ENCODE results near the gene PCDHGA6.
"Not testable (repeated sequence)": the region's sequence is repeated elsewhere in the genome, so short reads cannot be mapped to it uniquely, and the experiment has no call there.

PCDHGA6 gene

DNA sequence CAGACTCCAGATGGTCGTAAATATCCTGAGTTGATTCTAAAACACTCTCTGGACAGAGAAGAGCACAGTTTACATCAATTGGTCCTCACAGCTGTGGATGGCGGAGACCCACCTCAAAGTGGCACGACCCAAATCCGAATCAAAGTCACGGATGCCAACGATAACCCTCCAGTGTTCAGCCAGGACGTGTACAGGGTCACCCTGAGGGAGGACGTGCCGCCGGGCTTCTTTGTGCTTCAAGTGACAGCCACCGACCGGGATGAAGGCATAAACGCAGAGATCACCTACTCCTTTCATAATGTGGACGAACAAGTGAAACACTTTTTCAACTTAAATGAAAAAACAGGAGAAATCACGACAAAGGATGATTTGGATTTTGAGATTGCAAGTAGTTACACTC is 13.0 kb upstream of the PCDHGA6 start:
- DNase-seq = no peak

DNA sequence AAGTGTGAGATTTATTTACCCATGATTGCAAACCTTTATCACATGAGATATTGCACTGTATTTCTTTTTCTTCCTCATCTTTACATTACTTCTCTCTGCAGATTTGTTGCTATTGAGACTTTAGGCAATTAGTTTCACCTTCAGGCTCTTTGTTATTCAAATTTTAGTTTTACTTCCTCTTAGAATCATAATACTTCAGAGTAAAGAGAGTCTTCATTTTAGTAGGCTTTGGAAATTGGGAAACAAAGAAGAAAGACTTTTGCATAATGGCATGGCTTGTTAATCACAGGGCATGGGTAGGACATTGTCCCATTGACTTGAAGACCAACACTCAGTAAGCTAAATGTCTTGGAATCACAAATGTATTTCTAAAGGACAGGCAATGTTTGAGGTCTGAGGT is 11.0 kb upstream of the PCDHGA6 start:
- DNase-seq = no peak

DNA sequence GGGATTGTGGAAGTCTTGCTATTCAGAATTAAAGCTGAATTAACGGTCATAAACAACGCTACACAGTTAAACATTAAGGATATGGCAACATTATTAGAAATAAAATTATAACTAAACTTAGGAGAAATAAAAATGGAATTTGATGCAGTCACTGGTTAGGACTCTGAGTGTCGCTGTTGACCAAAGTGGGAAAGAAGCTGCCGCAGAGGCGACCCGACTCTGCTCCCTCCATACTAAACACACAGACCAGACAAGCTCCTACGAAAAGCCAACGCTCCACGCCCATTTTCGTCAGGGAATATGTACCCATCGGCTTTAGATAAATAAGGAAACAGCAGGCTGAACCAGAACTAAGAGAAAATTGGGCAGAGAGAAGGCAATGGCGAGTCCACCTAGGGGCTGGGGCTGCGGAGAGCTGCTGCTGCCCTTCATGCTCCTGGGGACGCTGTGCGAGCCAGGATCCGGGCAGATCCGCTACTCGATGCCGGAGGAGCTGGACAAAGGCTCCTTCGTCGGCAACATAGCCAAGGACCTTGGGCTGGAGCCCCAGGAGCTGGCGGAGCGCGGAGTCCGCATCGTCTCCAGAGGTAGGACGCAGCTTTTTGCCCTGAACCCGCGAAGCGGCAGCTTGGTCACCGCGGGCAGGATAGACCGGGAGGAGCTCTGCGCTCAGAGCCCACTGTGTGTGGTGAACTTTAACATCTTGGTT is 9.6 kb upstream of the PCDHGA6 start, which contains the start of gene PCDHGA5:
Gene PCDHGA5 (plus strand): TSS at position 211 of the 709 bp plus-strand sequence. CDS start 169 bp downstream, at position 380.
- DNase-seq = no peak

DNA sequence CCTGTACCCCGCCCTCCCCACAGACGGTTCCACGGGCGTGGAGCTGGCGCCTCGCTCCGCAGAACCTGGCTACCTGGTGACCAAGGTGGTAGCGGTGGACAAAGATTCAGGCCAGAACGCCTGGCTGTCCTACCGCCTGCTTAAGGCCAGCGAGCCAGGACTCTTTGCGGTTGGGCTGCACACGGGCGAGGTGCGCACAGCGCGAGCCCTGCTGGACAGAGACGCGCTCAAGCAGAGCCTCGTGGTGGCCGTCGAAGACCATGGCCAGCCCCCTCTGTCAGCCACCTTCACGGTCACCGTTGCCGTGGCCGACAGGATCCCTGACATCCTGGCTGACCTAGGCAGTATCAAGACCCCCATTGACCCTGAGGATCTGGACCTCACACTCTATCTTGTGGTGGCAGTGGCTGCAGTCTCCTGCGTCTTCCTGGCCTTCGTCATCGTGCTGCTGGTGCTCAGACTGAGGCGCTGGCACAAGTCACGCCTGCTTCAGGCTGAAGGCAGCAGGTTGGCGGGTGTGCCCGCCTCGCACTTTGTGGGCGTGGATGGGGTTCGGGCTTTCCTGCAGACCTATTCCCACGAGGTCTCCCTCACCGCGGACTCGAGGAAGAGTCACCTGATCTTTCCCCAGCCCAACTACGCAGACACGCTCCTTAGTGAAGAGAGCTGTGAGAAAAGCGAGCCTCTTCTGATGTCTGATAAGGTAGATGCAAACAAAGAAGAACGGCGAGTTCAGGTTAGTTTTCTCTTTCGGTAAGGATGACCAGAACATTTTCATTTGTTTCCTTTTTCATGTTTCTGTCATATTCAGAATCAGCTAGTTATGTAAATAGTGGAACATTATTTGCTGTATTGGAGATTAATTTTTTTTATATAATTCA is 7.4 kb upstream of the PCDHGA6 start:
- DNase-seq = no peak

DNA sequence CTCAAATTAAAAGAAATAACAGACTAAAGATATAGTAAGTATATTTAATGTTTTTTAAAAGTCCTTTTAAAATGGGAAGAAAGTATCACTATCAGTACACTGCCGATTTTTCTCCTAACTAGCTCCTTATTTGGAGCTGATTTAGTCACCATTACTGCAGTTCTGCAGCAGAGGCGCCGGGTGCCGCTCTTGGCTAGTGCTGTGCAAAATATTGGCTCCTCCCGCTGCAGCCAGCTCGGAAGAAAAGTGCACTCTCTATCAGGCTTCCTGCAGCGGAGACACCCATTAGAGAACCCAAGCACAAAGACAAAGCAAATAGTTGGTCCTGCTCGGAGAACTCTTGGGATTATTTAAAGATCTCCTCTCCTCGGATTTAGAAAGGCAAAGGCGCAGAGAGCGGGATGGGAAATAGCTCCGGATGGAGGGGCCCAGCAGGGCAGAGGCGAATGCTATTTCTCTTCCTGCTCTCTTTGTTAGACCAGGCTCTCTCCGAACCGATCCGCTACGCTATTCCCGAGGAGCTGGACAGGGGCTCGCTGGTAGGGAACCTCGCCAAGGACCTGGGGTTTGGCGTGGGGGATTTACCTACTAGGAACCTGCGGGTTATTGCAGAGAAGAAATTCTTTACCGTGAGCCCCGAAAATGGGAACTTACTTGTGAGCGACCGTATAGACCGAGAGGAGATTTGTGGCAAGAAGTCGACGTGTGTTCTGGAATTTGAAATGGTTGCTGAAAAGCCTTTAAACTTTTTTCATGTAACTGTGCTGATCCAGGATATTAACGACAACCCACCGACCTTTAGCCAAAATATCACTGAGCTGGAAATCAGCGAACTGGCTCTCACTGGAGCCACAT is 3.5 kb upstream of the PCDHGA6 start, which contains the start of gene PCDHGB3:
Gene PCDHGB3 (plus strand): TSS at position 249 of the 855 bp plus-strand sequence. CDS start 153 bp downstream, at position 402.
- DNase-seq = no peak

DNA sequence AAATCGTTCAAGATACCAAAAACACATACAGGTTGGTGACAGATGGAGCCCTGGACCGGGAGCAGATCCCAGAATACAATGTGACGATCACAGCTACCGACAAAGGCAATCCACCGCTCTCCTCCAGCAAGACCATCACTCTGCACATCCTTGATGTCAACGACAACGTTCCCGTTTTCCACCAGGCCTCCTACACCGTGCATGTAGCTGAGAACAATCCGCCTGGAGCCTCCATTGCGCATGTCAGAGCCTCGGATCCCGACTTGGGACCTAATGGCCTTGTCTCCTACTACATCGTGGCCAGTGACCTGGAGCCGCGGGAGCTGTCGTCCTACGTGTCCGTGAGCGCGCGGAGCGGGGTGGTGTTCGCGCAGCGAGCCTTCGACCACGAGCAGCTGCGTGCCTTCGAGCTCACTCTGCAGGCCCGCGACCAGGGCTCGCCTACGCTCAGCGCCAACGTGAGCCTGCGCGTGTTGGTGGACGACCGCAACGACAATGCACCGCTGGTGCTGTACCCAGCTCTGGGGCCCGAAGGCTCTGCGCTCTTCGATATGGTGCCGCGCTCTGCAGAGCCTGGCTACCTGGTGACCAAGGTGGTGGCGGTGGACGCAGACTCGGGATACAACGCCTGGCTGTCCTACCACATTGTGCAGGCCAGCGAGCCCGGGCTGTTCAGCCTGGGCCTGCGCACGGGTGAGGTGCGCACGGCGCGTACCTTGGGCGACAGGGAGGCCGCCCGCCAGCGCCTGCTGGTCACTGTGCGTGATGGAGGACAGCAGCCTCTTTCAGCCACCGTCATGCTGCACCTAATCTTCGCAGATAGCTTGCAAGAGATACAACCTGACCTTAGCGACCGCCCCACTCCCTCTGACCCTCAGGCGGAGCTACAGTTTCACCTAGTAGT is 1.9 kb upstream of the PCDHGA6 start:
- no peak for DNase-seq

DNA sequence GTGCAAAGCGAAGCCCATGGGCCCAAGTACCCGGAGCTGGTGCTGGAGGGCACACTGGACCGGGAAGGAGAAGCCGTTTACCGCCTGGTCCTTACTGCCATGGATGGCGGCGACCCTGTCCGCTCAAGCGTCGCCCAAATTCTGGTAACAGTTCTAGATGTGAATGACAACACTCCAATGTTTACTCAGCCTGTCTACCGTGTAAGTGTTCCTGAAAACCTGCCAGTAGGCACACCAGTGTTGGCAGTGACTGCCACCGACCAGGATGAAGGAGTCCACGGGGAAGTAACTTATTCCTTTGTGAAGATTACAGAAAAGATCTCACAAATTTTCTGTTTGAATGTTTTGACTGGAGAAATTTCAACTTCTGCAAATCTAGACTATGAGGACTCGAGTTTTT is 936 bp downstream of the PCDHGA6 start:
- DNase-seq = no peak

DNA sequence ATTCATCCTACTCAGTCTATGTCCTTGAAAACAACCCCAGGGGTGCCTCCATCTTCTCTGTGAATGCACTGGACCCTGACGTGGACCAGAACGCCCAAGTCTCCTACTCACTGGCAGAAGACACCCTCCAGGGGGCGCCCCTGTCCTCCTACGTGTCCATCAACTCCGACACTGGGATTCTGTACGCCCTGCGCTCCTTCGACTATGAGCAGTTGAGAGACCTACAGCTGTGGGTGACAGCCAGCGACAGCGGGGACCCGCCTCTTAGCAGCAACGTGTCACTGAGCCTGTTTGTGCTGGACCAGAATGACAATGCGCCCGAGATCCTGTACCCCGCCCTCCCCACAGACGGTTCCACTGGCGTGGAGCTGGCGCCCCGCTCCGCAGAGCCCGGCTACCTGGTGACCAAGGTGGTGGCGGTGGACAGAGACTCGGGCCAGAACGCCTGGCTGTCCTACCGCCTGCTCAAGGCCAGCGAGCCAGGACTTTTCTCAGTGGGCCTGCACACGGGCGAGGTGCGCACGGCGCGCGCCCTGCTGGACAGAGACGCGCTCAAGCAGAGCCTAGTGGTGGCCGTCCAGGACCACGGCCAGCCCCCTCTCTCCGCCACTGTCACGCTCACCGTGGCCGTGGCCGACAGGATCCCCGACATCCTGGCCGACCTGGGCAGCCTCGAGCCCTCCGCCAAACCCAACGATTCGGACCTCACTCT is 1.9 kb downstream of the PCDHGA6 start:
- not testable (repeated sequence) for DNase-seq

DNA sequence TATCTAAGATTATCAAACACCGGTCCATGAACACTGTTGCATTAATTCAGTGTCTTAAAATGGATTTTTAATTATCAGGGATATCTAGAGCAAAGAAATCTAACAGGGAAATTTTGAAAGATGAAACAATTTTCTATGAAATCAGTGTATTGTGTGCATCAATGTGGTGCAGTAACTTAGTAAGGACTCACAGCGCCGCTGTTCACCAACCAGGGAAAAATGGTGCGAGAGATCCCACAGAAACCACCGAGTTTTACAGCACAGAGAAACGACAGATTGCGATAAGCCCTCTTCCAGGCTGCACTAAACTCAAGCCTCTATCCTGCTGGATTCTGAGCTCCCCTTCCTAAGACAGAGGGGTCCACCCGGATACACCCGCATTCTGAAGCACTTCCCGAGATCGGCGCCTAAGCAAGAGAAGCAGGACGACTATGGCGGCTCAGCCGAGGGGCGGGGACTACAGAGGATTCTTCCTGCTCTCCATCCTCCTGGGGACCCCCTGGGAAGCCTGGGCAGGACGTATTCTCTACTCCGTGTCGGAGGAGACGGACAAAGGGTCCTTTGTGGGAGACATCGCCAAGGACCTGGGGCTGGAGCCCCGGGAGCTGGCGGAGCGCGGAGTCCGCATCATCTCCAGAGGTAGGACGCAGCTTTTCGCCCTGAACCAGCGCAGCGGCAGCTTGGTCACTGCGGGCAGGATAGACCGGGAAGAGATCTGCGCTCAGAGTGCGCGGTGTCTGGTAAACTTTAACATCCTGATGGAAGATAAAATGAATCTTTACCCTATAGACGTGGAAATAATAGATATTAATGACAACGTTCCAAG is 9.0 kb downstream of the PCDHGA6 start, which contains the start of gene PCDHGA7:
Gene PCDHGA7 (plus strand): TSS at position 274 of the 826 bp plus-strand sequence. CDS start 158 bp downstream, at position 432.
- no peak for DNase-seq

DNA sequence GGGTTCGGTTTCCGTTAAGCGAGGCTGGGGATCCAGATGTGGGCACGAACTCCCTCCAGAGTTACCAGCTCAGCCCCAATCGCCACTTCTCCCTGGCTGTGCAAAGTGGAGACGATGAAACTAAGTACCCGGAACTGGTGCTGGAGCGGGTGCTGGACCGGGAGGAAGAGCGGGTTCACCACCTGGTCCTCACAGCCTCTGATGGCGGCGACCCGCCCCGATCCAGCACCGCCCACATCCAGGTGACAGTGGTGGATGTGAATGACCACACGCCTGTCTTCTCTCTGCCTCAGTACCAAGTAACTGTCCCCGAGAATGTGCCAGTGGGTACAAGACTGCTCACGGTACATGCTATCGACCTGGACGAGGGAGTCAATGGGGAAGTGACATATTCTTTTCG is 9.7 kb downstream of the PCDHGA6 start:
- no peak for DNase-seq

DNA sequence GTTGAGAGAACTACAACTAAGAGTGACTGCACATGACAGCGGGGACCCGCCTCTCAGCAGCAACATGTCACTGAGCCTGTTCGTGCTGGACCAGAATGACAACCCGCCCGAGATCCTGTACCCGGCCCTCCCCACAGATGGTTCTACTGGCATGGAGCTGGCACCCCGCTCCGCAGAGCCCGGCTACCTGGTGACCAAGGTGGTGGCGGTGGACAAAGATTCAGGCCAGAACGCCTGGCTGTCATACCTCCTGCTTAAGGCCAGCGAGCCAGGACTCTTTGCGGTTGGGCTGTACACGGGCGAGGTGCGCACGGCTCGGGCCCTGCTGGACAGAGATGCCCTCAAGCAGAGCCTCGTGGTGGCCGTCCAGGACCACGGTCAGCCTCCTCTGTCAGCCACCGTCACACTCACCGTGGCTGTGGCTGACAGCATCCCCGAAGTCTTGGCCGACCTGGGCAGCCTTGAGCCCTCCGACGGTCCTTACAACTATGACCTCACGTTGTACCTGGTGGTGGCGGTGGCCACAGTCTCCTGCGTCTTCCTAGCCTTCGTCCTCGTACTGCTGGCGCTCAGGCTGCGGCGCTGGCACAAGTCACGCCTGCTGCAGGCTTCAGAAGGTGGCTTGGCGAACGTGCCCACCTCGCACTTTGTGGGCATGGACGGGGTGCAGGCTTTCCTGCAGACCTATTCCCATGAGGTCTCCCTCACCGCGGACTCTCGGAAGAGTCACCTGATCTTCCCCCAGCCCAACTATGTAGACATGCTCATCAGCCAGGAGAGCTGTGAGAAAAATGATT is 11.0 kb downstream of the PCDHGA6 start:
- no peak for DNase-seq

DNA sequence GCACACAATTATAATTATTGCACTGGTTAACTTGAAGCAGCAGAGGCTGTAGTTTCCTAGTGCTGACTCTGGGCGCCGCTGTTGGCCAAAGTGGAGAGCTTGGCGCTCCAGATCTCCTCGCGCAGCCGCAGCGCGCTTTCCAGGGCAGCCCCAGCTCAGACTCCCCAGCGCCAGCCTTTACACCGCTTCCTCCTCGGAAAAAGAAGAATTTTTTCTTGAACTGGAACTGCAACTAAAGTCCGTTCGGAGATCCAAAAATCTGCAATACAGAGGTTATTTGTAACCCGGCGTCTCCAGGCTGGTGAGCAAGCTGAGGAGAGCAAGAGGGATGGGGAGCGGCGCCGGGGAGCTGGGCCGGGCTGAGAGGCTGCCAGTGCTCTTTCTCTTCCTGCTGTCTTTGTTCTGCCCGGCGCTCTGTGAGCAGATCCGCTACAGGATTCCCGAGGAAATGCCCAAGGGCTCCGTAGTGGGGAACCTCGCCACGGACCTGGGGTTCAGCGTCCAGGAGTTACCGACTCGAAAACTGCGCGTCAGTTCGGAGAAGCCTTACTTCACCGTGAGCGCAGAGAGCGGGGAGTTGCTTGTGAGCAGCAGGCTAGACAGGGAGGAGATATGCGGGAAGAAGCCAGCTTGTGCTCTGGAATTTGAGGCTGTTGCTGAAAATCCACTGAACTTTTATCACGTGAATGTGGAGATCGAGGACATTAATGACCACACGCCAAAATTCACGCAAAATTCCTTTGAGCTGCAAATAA is 14.0 kb downstream of the PCDHGA6 start, which contains the start of gene PCDHGB4:
Gene PCDHGB4 (plus strand): TSS at position 142 of the 755 bp plus-strand sequence. CDS start 187 bp downstream, at position 329.
- DNase-seq = not testable (repeated sequence)

DNA sequence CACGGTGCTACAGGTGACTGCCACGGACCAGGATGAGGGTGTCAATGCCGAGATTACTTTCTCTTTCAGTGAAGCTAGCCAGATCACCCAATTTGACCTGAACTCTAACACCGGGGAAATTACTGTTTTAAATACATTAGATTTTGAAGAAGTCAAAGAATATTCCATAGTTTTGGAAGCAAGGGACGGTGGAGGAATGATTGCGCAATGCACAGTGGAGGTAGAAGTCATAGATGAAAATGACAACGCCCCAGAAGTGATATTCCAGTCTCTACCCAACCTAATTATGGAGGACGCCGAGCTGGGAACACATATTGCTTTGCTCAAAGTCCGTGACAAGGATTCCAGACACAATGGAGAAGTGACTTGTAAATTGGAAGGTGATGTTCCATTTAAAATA is 15.0 kb downstream of the PCDHGA6 start:
- DNase-seq = no peak

DNA sequence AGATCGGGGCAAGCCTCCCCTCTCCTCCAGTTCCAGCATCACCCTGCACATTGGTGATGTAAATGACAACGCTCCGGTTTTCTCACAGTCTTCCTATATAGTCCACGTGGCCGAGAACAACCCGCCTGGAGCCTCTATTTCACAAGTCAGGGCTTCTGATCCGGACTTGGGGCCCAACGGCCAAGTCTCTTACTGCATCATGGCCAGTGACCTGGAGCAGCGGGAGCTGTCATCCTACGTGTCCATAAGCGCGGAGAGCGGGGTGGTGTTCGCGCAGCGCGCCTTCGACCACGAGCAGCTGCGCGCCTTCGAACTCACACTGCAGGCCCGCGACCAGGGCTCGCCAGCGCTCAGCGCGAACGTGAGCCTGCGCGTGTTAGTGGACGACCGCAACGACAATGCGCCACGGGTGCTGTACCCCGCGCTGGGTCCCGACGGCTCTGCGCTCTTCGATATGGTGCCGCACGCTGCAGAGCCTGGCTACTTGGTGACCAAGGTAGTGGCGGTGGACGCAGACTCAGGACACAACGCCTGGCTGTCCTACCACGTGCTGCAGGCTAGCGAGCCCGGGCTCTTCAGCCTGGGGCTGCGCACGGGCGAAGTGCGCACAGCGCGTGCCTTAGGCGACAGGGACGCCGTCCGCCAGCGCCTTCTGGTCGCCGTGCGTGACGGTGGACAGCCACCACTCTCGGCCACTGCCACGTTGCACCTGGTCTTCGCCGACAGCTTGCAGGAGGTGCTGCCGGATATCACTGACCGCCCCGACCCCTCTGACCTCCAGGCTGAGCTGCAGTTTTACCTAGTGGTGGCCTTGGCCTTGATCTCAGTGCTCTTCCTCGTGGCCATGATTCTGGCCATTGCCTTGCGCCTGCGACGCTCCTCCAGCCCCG is 15.7 kb downstream of the PCDHGA6 start:
- no peak for DNase-seq

DNA sequence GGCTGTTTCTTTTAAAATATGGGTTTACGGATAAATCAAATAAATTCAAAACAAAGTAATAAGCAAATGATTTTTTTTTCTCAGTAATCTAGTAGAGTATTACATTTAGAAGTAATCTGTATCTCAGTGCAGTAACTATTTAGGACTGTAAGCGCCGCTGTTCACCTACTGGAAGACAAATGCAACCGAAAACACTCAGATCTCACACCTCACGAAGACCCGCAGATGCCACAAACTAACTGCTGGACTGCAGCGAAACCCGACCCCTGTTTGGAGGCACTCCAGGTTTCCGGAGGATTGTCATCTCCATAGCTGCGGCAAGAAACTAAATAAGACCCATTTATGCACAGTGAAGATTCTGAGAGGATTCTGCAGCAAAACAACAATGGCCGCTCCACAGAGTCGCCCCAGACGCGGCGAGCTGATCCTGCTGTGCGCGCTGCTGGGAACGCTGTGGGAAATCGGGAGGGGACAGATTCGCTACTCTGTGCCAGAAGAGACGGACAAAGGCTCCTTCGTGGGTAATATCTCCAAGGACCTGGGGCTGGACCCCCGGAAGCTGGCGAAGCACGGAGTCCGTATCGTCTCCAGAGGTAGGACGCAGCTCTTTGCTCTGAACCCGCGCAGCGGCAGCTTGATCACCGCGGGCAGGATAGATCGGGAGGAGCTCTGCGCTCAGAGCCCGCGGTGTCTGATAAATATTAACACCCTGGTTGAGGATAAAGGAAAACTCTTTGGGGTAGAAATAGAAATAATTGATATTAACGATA is 18.9 kb downstream of the PCDHGA6 start, which contains the start of gene PCDHGA8:
Gene PCDHGA8 (plus strand): TSS at position 205 of the 770 bp plus-strand sequence. CDS start 181 bp downstream, at position 386.
- no peak for DNase-seq

DNA sequence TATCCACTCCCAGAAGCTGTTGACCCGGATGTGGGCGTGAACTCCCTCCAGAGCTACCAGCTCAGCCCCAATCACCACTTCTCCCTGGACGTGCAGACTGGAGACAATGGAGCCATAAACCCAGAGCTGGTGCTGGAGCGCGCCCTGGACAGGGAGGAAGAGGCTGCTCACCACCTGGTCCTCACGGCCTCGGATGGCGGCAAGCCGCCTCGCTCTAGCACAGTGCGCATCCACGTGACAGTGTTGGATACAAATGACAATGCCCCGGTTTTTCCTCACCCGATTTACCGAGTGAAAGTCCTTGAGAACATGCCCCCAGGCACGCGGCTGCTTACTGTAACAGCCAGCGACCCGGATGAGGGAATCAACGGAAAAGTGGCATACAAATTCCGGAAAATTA is 19.6 kb downstream of the PCDHGA6 start:
- no peak for DNase-seq

All from NCI-H2029 treated with DMSO at 0.1 percent for 48 hours (cell line).